HG03103 (cell line): ENCODE data around the gene RSPH1.
A peak's percentile ranks its signal among the peaks of the same experiment; 100 is the strongest.

ENCODE experiments used
- ATAC-seq: cut with Tn5 transposase; IDR thresholded peaks from one replicate; pipeline ENCODE4 v1.9.1; 2021; ENCODE audit warnings: low read depth; ENCODE audit not compliant: unreplicated experiment

RSPH1 gene

DNA sequence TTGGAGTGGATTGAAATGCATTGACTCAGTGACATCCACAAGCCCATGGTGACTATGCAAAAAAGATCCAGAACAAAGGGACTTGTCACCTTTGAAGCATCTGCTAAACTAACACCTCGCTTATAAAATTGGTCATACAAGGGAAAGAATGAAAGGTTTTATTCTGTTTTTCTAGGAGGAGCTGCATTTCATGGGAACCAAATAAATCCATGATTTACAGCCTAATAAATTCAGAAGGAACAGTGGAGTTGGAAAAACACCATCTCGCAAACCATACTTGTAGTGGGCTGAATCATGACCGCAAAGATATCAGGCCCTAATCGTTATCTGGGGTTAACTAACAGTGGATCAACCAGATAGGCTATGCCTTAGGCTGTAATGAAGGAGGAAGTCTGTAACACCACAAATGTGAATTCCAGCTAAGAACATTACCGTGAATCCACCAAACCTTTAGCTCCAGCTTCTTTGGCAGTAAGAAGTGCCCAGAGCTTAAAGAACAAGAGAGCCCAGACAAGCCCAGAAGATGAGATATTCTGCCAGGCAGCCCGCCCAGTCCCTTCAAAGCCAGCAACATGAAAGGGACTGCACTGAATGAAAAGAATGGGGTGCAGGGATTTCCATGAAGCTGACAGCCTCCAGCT lies 27.4 kb downstream of the RSPH1 start:
- no peak for ATAC-seq

DNA sequence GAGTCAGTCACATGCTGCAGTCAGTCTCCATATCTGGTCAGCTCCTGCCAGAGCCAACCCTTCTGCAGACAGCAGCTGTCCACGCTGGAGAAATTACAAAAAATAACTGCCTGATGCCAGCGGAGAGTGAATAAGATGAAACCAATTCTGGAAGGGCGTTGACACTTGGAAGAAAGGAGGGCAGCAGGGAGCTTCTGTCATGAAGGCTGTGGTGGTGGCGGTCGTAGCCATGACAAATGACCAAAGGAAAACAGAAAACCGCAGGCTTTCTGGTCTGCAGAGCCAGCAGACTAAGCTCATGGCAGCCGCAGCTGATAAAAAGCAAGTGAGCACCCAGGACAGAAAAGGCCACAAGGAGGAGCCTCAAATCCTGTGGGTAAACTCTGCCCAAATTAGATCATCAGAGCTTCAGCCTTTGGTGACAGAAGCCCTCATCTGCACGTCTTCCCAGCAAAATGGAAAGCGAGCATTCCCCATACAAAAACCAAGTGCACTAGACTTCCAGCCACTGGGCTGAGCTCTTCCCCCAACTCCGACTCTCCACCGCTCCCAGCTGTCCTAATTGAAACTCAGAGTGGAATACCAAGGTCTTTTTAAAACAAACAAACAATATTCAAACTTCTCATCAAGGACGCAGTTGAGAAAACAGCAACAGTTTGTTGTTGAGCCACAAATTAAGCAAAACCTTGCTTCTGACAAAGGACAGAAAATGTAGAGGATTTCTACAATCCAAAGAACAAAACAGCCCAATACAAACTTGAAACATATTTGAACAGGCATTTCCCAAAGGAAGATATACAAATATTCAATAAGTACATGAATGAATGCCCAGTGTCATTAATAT lies 28.7 kb downstream of the RSPH1 start:
- no peak for ATAC-seq

DNA sequence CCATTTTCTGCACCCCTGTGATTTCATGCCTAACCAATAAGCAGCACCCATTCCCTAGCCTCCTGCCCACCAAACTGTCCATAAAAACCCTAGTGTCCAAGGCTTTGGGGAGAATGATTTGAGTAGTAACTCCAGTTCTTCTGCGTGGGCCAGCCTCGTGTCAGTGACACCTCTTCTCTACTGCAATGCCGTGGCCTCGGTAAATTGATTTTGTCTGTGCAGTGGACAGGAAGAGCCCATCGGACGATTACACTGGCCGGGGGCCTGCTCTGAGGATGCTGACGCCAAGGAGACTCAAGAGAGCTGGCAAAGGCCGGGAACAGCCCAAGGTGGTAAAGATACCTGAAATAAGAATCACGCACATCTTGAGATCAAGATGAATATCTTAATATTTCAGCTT lies 29.3 kb downstream of the RSPH1 start:
- no peak for ATAC-seq

DNA sequence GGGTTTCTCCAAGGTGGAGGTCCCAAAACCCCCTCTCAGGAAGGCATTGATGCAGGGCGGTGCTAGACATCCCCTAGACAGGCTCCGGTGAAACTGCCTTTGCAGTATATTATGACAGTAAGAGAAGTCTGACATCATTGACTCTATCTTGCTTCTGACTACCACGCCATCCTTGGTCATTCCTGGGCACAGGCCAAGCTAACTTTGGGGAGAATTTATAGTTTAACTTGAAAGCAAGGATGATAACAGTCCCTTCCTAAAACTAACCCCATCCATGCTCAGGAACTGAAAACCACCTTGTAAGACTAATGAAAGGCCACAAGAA lies 30.3 kb downstream of the RSPH1 start:
- ATAC-seq, result no peak

DNA sequence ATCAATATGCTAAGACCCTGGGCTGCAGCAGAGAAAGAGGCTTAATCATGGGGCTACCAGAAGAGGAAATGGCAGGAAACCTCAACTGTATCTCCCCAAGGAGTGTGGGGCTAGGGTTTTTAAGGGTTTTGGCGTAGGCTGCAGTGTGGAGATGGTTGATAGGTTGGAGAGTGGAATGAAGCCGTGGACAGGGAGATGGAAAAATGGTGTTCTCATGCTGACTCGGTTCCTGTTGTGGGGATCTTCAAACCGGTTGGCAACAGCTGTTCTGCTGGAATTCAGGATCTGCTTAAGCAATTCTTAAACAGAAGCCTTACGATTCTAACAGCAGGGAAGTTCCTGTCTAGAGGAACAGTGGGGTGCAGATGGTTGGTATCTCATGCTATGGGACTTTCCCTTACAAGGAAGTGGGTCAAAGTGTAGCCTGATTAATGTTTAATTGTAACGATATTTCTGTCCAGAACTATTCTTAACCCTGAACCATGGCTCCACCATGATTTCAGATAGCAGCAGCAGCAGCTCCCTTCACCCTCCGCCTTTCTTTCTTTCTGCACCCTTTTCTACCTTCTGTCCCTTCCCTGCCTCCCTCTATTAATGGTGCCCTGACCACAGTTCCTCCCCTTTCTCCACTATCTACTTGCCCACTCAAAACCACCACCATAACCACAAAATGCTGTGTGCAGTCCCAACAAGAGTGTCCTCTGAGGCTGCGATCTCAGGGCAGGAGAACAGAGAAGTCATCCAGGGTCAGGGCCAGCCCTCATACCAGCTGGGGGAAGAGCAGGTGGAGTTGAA lies 30.8 kb downstream of the RSPH1 start:
- ATAC-seq, result no peak

DNA sequence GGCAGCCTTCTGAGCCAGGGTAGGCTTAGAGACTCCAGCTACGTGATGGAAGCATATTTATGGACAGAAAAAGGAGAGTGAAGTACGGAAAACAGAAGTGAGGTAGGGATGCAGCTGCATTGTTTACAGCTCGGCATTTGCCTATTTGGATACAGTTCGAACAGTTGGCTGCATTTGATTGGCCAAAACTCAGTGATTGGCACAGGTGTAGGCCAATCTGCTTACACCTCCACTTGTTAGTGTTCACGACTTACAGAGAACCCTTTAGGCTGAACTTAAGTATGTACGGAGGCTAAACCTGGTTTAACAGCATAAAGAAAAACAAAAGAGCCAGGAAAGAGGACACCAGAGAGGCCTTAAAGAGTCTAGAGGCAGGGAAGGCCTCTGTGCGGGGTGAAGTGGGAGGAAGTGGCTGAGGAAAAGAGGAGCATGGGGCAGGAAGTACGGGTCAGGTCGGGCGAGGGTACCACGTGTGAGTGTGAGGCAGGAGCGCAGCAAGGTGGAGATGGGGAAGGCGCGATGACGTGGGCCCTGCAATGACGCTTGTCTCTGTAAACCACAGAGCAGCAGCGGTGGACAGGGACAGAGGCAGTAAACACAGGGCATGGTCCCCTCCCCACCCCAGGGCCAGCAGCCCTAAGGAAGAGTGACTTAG lies 32.0 kb downstream of the RSPH1 start:
- no peak for ATAC-seq

DNA sequence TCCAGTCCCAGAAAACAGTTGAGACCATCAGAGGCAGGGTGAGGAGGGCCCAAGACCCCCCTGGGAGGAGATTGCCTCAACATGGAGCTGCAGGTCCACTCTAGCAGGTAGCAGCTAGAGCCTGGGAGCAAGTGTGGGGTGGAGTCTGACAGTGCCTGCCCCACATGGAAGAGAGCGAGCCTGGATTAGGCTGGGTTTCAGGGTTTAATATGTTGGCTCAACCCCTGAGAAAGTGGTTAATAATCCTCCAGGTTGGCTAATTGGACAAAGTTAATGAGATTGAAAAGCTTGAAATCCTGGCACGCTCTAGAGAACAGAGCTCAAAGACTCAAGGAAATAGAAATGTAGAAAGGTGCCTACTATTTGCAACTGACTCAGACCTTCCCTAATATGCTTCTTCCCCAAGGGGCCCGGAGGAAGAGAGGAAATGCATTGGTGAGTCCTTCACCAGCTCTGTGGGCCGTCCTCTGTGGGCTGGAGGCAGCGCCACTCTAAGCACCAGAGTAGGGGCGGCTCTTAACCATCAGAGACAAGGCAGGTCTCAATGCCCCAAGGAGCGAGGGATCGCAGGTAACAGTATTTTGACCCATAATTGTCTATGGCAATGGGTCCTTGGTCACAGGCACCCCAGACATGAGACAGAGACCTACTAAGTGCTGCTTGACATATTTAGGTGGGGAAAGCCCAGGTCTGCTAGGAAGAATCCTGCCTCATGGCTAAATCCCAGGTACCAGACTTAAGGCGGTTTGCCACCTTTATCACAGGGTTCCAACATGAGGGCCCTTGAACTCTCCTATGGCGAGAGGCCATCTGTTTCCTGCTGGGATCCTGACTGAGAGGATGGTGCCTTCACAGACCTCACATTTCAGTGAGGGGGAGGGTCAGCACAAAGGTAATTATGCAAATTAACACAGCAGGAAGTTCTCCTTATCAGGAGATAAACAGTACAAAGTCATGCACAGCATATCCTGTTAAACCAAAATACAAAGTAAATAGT lies 33.8 kb downstream of the RSPH1 start:
- ATAC-seq, result no peak

DNA sequence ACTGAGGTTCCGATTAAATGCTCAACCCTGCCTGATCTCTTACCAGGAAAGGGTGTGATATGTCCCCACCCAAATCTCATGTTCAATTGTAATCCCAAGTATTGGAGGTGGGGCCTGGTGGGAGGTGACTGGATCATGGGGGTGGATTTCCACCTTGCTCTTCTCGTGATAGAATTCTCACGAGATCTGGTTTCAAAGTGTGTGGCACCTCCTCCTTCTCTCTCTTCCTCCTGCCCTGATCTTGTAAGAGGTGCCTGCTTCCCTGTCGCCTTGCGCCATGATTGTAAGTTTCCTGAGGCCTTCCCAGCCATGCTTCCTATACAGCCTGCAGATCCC lies 34.9 kb downstream of the RSPH1 start:
- no peak for ATAC-seq

DNA sequence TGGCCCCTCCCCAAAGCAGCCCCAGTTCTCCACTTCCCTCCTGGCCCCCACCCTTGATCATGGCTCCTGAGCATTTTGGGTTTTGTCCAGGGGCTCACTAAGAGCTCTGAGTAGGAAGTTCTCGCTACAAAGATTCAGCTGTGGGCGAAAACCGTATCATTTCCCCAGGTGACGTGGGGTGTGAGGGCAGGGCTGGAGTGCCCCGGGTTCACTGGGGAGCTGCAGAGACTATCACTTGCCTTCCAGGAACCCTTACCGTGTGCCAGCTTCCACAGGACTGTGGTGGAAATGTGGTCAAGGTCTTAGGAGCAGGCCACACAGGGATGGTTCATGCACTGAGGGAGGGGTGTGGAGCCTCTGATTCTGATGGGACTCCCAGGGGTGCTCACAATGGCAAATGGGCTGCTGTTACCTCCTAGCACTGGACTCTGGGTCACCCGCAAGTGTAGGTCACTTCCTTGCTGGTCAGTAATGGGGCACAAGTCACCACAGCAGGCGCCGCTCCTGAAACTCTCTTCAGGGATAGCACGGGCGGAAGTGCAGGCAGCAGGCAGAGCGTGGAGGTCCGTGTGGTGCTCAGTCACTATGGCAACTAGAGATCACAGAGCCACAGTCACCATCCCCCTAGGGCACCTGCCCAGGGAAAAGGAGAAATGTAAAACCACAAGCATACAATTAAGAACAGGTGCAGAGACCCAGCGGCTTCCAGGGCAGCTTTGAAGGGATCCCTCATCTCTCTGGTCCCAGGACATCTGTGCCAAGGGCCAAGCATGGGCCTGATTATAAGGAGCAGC lies 35.4 kb downstream of the RSPH1 start:
- peak; percentile 55 for ATAC-seq

DNA sequence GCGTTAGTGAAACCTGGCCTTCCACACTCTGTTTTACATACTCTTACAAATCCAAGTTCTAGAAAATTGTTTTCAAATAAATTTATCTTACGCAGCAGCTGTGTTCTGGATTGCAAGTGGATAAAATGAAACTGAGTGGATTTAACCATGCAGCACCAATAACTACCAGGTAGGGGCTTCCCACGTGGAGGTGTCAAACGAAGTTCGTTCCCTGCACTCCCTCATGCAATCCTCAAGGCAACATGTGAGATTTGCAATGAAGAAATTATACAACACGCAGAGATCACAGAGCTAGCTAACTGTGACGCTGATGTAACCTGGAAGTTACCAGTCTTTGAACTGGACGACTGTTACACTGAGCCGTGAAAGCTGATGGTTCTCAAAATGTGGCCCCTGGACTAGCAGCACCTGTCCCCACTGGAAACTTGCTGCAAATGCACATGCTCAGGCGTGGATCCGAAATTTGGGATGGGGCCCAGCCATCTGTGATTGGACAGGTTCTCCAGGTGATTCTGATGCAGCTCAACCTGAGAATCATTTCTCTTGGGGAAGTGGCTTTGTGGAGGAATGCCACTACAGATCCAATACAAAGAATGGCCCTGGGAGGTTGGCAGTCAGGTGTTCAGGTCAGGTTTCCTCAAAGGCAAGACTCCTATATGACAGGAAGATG lies 36.3 kb downstream of the RSPH1 start:
- no peak for ATAC-seq

DNA sequence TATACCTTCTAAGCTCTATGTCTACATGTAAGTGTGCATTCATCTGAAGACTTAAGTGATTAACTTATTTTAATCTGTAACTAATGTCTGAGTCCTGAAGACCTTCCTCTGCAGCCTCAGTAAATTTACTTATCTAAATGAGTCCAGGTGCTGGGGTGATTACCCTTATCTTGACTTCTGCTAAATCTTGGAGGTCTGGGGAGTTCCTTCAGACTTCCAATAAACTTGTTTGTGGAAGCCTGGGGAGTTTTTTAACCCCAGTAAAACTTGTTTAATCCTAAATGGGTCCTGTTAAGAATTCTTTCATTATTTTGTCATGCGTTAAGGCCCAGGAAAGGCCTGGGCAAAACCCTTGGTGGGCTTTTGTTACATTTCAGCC lies 37.0 kb downstream of the RSPH1 start:
- no peak for ATAC-seq

DNA sequence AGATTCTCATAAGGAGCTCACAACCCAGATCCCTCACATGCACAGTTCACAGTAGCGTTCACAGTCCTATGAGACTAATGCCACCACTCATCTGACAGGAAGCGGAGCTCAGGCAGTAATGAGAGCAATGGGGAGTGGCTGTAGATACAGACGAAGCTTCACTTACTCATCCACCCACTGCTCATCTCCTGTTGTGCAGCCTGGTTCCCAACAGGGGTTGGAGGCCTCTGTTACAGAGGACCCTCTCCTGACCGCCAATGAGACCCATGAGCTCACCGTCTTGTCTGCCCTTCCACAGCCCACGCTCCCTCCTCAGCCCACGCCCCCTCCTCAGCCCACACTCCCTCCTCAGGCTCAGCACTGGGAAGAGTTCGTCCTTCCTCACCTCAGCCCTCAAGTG lies 39.6 kb downstream of the RSPH1 start:
- ATAC-seq, result no peak

DNA sequence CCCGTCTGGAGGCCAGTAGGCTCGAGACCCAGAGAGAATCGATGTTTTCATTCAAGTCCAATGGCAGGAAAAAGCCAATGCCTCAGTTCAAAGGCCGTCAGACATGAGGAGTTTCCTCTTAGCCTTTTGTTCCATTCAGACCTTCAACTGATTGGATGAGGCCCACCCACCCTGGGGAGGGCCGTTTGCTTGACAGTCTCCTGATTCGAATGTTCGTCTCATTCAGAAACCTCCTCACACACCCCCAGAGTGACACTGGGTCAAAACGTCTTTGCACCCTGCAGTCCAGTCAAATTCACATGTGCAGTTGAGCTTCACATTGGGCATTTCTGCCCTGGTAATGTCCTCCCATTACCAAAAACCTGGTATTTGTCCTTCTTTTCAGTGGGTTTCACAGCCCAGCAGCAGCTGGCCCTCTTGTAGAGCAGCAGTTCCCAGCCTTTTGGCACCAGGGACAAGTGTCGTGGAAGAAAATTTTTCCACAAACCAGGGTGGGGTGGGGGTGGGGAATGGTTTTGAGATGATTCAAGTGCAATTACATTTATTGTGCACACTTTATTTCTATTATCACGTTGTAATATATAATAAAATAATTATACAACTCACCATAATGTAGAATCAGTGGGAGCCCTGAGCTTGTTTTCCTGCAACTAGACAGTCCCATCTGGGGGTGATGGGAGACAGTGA lies 40.1 kb downstream of the RSPH1 start:
- no peak for ATAC-seq

DNA sequence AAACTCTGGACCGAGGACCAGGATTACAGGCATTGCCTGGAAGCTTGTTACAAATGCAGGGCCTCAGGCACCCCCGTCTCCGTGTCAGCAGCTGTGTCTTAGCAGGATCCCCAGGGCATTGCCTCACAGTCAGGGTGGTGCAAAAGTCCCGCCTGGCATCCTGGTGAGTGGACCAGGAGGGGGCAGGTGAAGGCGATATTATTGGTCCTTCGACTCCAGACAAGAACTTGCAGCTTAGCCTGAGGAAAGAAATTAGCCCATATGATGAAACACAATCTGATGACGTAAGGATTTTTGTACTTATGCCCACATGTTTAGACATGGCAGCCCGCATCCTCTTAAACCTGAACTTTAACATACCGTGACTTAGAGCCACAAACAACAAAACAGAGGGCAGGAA lies 40.8 kb downstream of the RSPH1 start:
- no peak for ATAC-seq

DNA sequence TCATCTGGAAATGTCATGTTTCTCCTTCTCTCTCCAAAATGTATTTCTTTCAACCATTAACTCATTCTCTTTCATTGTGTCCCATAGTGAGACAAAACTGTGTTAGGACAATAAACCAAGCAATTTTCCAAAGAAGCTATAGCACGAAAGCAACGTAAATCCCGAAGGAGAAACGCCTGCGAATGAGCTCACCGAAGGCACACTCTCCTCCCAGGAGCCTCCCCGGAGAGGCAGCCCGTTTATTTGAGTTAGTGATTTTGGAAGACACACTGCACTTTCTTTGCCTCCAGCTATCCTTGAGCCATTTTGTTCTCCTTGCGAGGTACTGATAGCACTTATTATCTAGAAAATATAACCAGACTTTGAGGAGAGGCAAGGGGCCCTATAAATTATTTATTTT lies 41.2 kb downstream of the RSPH1 start:
- ATAC-seq, result no peak

DNA sequence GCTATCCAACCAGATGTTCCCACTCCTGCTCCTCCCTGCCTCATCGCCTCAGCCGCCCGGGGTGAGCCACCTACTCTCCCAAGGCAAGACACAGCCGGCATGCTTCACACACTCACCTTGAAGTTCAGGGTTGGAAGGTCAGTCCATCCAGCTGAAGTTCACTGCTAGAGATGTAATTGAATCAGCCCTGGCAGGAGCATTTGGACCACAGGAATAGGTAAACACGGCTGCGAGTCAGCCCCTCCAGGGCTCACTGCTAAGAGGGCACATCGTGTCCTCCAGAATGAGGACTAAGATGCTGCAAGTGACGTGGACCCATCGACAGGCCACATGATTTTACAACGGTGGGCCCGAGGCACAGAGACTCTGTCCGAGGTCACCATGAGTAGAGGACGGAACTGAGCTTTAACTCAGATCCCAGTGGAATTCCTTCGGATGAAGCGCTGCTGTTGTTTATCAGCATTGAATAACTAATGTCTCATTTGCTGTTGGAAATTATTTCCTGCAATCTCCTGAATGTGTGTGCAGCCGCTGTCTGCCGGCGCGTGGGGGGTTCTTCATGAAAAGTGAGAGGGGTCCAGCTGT lies 41.9 kb downstream of the RSPH1 start:
- ATAC-seq, result no peak

DNA sequence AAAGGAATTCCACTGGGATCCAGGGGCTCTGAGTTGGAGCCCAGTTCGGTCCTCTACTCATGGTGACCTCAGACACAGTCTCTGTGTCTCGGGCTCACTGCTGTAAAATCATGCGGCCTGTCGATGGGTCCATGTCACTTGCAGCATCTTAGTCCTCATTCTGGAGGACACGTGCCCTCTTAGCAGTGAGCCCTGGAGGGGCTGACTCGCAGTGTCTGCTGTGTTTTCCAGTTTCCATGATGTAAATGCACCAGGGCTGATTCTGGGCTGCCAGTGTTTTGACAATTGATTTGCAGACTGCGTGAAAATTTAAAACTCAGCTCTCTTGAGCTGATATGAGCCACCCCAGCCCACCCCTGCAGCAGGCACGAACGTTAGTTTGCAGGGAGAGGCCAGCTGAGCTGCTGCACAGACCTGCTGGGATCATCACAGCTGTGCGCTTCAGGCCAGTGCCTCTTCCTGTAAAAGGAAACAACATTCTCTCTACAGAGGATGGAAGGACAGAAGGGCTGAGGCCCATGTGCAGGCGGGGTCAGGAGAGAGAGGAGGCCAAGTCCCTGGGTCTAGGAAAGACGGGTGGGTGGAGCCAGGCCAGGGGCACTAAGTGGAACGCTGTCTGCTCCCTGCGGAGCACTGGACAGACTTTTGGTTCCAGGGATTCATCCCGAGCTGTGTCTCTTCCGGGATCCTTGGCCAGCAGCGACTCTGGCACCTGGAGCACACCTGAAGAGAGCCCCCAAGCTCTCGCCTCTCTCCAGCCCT lies 42.6 kb downstream of the RSPH1 start:
- ATAC-seq, result no peak
